ENCODE measurements around the gene WDR35. TPM values are rescaled to one million over a fixed set of nuclear protein-coding genes. Genes with fewer than 3 reads are reported as not detected.

The WDR35 gene
- total RNA-seq, 1 donor from 2014 or later: 13.6 TPM

DNA sequence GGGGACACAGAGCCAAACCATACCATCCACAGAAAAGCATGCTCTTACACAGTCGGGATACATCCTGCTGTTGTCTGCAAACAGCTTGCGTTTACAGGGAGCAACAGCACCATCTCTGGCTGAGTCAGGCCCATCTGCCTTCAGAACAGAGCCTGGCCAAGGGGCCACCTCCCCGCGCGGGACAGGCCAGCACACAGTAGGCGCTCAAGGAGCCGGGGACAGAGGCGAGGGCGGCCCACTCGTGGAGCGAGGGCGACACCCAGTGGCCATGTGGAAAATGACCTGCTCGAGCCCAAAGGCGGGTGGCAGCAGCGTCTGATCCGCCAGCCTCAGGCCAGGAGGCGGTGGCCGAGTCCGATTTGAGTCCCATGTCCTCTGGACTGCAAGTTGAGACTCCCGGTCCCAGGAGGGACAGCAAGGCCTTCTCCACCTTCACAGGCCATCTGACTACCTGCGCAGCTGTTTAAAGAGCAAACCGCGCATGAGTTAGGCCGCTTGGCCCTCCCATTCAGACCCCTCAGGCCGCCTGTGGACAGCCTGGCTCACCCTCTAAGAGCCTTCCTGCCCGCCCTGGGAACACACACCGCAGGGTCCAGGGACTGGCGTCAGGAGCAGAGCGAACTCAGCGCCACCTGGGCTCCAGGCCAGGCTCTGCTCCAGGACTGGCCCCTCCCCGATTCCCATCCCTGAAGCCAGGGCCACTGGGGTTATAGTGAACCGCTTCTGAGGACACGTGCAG is 126.4 kb downstream of the WDR35 start:
- peak; percentile 81 for TF ChIP-seq CTCF (IDR thresholded peaks at IDR 0.05; ENCODE audit: insufficient read depth, low read length, poor library complexity, severe bottlenecking)
- Histone ChIP-seq H3K4me3 (ENCODE audit: low read depth, low read length) (no peak overlapping the region), H3K27me3 (ENCODE audit: control insufficient read depth, insufficient read depth, low read length) (no peaks in the 10 kb centered on the region), H3K36me3 (ENCODE audit: control insufficient read depth, insufficient read depth, low read length) (no peaks in the 10 kb centered on the region)
- peak; percentile 23 for DNase-seq (ENCODE audit: low read depth)

DNA sequence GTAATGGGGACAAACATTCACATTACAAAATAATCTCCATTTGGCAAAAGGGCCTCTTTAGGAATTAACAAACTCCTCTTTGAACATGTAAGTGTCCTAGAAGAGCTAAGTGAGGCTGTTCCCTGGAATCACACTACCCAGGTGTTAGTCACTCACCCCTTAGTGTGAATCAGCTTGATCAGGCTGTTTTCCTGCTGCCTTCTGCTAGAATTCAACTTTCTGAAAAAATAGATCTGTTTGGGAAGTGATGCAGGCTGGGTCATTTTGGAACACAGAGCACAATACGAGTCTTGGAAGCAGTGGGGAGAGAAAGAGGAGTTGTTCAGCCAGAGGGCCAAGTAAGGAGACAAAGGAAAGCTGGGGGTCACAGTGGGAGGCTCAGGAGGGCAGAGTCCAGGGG is 128.1 kb downstream of the WDR35 start:
- DNase-seq (ENCODE audit: low read depth): no peak
- no peaks in the 10 kb centered on the region for H3K27me3 ChIP-seq (ENCODE audit: control insufficient read depth, insufficient read depth, low read length)

More for the DNA sequence above, 128.1 kb downstream of the WDR35 start:
- TF ChIP-seq CTCF (IDR thresholded peaks at IDR 0.05; ENCODE audit: insufficient read depth, low read length, poor library complexity, severe bottlenecking): no peak
- Histone ChIP-seq H3K4me3 (ENCODE audit: low read depth, low read length) (no peak overlapping the region), H3K36me3 (ENCODE audit: control insufficient read depth, insufficient read depth, low read length) (no peaks in the 10 kb centered on the region)

Other genes with a start within 250 kb of the WDR35 start
- gene TTC32, start 88.1 kb downstream of the WDR35 start, total RNA-seq: 2.8 and 3.6 TPM in 2 replicates
- gene MATN3, start 22.6 kb upstream of the WDR35 start, total RNA-seq: 7.6 TPM in 2 replicates
- gene LAPTM4A, start 61.5 kb upstream of the WDR35 start, total RNA-seq: 140 and 141 TPM in 2 replicates
- gene SDC1, start 235.0 kb upstream of the WDR35 start, total RNA-seq: 184 and 187 TPM in 2 replicates

Measured in kidney epithelial cell (primary cell).